Measurements from ENCODE around the gene ANKZF1.

ANKZF1 gene

DNA sequence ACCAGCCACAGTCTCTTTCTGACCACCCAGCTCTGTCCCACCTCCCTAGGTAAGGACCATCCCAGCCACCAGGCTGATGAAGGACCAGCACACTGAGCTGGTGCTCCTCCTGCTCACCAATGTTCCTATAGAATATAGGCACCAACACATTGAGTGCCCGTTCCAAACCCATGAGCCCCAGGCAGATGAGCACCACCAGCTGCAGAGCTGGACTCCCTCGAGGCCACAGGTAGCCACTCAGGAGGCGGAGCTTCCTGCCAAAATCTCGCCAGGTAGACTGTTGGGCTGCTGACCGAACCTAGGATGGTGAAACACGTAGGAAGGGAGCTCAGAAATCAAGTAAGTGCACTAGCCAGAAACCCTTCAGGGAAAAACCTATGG, 13.1 kb upstream of the ANKZF1 start:
- TF ChIP-seq GATA3 (IDR thresholded peaks at IDR 0.05; ENCODE audit: low read depth, low read length) (no peak), GATA2 (IDR thresholded peaks at IDR 0.05; ENCODE audit: low read depth, low read length) (no peak)

DNA sequence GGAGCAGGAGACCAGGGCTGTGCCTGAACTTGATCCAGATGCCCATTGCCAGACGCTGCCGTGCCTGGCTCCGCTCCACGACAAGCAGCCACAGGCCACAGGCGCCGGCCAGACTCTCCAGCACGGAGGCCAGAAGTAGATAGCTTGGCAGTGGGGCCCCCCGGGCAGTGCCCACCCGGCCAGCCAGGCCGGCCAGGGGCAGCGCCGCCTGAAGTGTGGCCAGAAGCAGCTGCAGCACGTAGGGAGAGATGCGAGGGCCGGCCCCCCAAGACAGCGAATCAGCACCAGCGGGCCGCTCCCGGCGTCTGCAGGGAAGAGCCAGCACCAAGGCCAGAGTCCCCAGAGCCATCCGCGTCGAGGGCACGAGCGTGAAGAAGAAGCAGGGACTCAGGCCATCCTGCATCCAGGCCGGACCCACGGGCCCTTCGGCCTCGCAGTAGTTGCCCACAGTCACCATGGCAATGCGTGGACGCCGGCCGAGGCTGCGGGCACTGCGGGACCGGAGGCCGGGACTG, 11.3 kb upstream of the ANKZF1 start:
- TF ChIP-seq GATA3 (IDR thresholded peaks at IDR 0.05; ENCODE audit: low read depth, low read length) (no peak), GATA2 (IDR thresholded peaks at IDR 0.05; ENCODE audit: low read depth, low read length) (no peak)

DNA sequence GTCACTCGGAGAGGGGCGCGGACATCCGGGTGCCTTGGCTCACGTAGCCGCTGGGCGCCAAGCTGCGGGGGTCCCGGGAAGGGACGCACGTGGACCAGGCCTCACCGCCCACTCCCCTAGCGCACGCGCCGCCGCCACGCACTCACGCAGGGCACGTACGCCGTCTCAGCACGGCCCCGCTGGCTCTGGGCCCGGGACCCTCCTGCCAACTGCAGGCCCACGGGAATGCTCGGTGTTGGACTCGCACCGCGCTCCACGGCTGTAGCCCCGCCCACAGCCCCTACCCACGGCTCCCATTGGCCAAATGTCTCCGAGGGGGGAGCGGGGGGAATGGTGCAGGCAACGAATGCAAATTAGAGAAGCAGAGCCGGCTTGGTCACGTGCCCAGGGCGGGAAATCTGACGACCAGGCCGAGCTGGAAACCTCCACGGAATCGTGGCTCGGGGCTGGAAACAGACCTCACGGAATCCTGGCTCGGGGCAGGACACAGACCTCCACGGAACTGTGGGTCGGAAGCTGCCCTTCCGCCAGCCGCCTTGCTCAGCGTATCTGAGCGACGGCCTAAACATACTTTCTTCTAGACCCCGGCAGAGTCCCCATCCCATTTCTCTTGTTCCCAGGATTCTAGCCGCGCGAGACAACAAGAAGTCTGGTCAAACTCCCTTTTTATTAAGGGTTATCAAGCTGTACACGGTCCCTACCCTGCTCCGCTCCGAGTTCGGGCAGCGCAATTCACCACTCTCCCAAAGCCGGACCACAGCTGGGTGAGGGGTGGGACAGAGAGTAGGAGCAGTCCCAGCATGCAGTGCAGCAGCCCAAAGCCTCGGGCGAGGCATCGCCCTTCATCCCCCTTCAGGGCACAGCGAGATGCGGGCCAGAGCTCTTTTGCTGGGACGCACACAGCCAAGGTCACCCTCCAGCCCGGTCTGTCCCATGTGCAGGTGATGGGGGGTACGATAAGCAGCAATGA, 10.6 kb upstream of the ANKZF1 start, which contains the start of gene ABCB6:
Gene ABCB6, minus strand, starts transcription at position 227 of the 970 bp plus-strand sequence. CDS start 285 bp downstream, outside the sequence.
- TF ChIP-seq GATA3 (IDR thresholded peaks at IDR 0.05; ENCODE audit: low read depth, low read length) = no peak
- TF ChIP-seq GATA2 (IDR thresholded peaks at IDR 0.05; ENCODE audit: low read depth, low read length) = no peak

DNA sequence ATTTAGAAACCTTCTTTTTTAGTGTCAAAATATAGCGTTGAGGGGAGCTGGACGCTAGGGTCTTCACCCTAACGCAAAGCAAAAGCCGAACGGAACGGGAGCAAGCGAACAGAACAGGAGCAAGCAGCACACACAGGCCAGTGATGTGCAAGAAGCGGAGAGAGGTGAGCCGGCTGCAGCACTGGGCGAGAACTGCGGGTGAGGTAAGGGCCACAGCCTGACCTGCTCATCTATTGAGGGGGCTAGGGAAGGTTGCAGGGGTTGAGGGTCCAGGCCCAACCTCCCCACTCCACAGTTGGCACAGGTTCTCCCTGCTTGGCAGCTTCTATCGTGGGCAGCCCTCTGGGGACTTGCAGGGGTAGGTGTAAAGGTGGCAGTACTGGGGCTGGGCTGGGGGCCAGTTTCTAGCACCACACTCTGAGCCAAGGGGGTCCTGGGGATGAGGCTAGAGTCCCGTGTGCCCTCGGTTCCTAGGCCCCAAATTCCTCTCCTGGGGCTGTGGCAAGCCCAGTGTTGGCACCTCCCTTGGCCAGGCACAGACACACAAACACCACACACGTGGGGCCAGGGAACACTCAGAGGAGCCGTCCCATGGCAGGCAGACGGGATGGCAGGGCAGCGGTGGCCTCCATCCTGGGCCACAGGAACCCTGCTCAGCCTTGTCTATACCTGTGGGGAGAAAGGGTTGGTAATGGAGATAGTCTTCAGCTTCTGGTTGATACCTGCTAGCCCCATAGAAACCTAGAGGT, 9.6 kb upstream of the ANKZF1 start:
- TF ChIP-seq GATA2 (IDR thresholded peaks at IDR 0.05; ENCODE audit: low read depth, low read length) (no peak), GATA3 (IDR thresholded peaks at IDR 0.05; ENCODE audit: low read depth, low read length) (no peak)

DNA sequence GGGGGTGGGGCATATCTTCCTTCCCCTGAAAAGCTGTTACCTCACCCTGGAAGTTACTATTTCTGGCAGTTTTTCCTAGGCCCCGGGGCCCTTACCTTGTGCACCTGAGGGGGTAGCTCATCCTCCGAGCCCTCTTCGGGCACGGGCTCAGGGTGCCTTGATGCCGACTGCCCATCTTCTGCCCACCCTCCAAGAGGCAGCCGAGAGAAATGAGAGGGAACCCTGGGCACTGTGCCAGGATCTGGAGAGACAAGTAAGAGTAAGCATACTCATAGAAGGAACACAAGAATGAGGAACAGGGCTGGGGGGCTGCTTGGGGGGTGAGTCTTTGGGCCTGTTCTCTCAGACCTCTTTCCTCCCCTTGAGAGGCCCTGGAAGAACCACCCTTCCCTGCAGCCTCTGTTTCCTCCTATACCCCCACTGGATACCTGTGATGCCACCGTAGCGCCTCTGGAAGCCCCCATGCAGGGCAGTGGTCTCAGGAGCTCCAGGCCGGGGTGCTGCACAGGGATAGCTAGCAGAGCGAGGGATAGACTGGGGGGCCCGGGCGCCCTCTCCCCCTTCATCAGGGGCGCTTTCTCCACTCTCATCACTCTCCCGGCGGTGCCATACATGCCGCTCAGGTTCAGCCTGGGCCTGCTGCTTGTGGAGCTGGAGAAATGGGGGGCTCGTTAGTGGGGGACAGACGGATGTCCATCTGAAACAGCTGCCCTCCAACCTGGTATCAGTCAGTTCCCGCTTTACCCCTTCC, 8.8 kb upstream of the ANKZF1 start:
- no peak for TF ChIP-seq GATA3 (IDR thresholded peaks at IDR 0.05; ENCODE audit: low read depth, low read length)
- TF ChIP-seq GATA2 (IDR thresholded peaks at IDR 0.05; ENCODE audit: low read depth, low read length) = no peak

DNA sequence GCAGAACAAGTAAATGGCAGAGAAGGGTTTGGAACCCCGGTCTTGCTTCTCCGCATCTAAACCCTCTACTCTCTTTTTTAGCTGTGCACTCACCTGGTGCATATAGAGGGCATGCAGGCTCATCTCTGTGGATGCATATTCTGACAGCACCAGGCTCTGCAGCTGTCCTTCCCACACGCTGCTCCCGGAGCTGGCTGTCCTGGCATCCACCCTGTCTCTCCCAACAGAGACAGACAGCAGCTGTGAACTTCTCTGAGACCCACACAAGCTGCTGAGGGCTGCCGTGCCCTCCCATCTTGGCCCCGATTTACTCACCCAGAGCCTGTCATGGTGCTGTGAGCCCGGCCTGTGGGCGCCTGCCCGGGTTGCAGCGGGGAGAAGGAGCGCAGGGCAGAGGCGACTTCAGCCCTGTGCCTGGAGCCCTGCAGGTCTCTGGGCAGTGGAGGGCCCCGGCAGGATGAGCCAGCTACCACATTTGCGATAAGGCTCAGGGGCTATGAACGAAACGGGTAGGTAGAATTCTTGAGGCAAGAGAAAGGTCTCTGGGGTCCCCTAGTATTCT, 7.6 kb upstream of the ANKZF1 start:
- TF ChIP-seq GATA2 (IDR thresholded peaks at IDR 0.05; ENCODE audit: low read depth, low read length) = no peak
- TF ChIP-seq GATA3 (IDR thresholded peaks at IDR 0.05; ENCODE audit: low read depth, low read length) = no peak

DNA sequence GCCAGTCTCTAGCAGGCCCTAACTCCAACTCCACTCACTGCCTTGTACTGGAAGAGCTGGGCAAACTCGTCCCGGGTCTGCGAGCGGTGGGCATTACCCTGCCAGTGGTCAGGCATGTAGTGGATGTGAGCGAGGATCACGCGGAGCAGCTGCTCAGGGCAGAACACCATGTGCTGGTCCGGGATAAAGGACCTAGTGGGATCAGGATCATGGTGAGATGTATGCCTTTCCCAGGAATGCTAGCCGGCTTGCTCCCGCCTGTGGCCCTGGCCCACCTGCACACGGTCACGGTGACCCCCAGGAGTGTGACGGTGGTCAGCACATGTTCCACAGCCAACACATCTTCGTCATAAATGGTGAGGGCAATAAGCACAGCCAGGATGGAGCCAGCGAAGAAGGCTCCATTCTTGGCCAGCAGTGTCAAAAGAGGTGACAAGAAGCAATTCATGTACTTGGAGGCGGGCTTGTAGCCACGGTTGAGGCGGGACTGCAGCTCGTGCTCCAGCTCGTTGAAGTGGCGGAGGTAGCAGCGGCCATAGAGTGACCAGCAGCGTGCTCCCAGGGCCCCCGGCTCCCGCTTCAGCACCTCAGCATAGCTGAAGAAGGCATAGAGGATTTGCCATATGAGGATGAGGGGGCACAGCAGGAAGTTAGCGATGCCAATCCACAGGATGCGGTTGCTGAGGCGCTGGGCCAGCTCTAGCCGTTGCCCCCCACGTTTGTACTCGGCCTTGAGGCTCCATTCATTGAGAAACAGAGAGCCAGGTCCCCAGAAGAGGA, 5.6 kb upstream of the ANKZF1 start:
- TF ChIP-seq GATA2 (IDR thresholded peaks at IDR 0.05; ENCODE audit: low read depth, low read length) (no peak), GATA3 (IDR thresholded peaks at IDR 0.05; ENCODE audit: low read depth, low read length) (no peak)

DNA sequence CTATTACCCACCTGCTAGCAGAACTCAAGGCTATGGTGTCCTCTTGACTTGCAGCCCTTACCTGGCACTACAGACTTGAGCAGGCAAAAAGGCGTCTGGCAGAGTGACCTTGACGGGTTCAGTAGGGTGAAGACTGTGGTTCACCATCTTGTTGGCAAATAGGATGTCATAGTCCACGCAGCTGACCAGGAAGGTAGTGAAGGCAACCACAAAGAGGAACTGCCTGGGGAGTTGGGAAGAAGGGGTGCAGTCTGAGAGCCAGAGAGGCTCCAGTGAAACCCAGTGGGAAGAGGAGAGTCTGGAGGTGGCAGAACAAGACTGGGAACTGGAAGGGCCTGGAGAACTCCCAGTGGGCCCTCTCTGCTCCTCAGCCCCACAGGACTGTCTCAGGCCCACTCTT, 4.3 kb upstream of the ANKZF1 start:
- TF ChIP-seq GATA3 (IDR thresholded peaks at IDR 0.05; ENCODE audit: low read depth, low read length) (no peak), GATA2 (IDR thresholded peaks at IDR 0.05; ENCODE audit: low read depth, low read length) (no peak)

DNA sequence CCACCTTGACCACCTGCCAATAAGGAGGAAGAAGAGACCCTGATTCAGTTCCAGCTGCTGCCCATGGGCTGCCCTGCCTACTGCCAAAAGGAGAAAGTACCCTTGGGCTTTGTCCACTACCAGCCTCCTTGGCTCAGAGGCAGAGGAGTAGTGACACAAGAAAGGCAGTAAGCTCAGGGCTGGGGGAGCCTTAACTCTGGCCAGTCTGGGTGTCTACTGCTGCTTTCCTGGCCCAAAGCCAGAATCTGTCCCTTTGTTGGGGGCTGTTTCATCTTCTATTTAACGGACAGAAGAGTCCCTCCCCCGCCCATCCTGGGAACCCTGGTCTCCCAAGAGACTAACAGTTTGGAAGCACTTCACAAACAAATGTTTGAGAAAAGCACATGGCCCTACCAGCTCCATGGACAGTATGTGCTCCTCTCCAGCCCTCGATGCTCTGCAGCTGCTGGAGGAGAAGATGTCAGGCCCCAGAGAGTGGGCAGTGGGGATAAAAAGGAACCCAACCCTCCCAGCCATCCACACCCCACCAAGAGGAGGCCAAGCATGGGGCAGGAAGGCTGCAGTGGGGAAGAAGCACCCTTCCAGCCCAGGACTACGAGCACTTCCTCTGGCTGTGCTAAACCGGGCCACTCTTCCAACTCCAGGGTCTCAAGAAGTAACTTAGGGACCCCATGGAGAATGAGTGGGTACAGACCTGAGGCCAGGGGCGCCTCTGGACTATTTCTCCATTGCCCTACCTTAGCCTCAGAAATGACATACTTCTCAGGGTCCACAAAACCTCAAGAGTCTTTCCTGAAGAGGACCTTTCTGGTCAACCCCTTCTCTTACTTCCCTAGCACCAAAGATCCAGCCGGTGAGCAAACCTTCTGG, 1.3 kb upstream of the ANKZF1 start:
- TF ChIP-seq GATA3 (IDR thresholded peaks at IDR 0.05; ENCODE audit: low read depth, low read length) (no peak), GATA2 (IDR thresholded peaks at IDR 0.05; ENCODE audit: low read depth, low read length) (no peak)

DNA sequence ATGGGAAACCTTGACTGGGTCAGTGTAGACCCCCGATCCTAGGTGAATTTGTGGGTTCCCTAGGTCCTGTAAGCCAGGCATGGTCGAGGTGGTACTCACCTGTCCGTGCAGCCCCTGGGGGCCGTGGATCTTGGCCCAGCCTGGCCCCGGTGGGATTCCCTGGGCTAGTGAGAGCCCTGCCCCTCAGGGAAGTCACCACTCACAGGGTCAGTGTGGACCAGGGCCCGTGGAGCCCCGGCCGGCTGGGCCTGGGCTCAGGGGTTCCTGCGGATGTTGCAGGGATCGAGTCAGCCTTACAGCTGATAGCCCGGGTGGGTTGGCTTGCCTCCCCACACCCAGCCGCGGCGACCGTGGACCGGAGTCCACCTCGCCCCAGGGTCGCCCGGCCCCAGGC, 698 bp upstream of the ANKZF1 start:
- TF ChIP-seq GATA3 (IDR thresholded peaks at IDR 0.05; ENCODE audit: low read depth, low read length) (no peak), GATA2 (IDR thresholded peaks at IDR 0.05; ENCODE audit: low read depth, low read length) (no peak)

DNA sequence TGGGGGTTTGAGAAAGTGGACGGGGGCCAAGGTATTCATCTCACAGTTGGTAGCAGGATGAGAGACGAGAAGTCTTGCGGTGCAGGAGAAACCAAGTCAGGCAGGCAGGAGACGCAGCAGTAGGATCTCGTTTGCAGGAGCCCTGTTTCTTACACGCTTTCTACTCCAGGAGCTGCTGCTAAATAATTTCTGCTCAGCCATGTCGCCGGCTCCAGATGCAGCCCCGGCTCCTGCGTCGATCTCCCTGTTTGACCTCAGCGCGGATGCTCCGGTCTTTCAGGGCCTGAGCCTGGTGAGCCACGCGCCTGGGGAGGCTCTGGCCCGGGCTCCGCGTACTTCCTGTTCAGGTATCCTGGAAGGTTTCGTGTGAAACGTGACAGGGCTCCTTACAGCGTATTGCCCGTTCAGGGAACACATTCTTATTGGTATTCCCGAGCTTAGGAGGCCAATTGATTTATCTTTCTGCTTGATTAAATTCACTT, 494 bp downstream of the ANKZF1 start:
- TF ChIP-seq GATA3 (IDR thresholded peaks at IDR 0.05; ENCODE audit: low read depth, low read length) (no peak), GATA2 (IDR thresholded peaks at IDR 0.05; ENCODE audit: low read depth, low read length) (no peak)

DNA sequence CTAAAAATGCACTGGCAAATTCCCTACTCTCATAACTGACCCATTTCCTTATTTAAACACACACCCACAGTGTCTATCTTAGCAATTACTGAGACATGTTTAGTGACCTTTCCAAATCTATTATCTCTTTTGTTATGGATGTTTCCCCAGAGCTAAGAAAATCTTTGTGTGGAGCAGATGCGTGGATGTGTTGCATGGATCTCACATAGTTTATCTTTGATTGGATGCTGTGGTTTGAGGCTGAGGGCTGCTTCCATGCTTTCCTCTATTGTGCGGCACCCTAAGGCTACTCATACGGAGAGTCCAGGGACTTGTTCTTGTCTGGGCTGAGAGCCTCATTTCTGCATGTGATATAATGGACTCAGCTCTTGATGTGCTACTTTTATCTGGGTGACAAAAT, 4.7 kb downstream of the ANKZF1 start:
- TF ChIP-seq GATA3 (IDR thresholded peaks at IDR 0.05; ENCODE audit: low read depth, low read length) = no peak
- TF ChIP-seq GATA2 (IDR thresholded peaks at IDR 0.05; ENCODE audit: low read depth, low read length) = no peak

Measured in SH-SY5Y (cell line).